Measurements from ENCODE around the gene SRC.

- no peak for TF ChIP-seq NANOG (IDR thresholded peaks at IDR 0.05; ENCODE audit: borderline replicate concordance)
- TF ChIP-seq CTCF (conservative IDR thresholded peaks at IDR 0.05; ENCODE audit: low read depth in 2 of 2) = no peak
- no peak for TF ChIP-seq EZH2phosphoT487 (IDR thresholded peaks at IDR 0.05; ENCODE audit: unreplicated experiment)
- no peak for TF ChIP-seq POLR2AphosphoS5 (IDR thresholded peaks at IDR 0.05; ENCODE audit: low read depth)
- no peak for TF ChIP-seq CREB1 (CRISPR knock-in tag; IDR thresholded peaks at IDR 0.05; ENCODE audit: low read depth)
- no peak for TF ChIP-seq JUNB (IDR thresholded peaks at IDR 0.05; ENCODE audit: unreplicated experiment)
These were observed 61.2 kb downstream of the SRC start for GRCh38 chr20:37407019-37407566.
